Pancreas (tissue), 10 donors: ENCODE measurements around the gene BCL3. TPM values are rescaled to one million over a fixed set of nuclear protein-coding genes. Genes with fewer than 3 reads are reported as not detected.
A peak's percentile ranks its signal among the peaks of the same experiment; 100 is the strongest.
"Not testable (repeated sequence)": the region's sequence is repeated elsewhere in the genome, so short reads cannot be mapped to it uniquely, and the experiment has no call there.

Experiments
- ATAC-seq, 4 donors: fragments of 200-7000 bp; cut with Tn5 transposase; one replicate each; pipeline versions ENCODE4 v1.8.0 to v1.9.1; 2020; ENCODE audit warnings: mild to moderate bottlenecking in 4 of 4, moderate library complexity in 4 of 4
- DNase-seq, 6 donors: peaks; one replicate each; pipeline ENCODE4 v3.0.0-alpha.2; 2020
- FAIRE-seq: peaks from 2 replicates; lab custom pipeline; 2012; peaks lifted over from hg19 to GRCh38; lab: Jason Lieb, UNC
- H3K27ac ChIP-seq, 4 donors: fragments of 200-600 bp; sonication (generic); 1 replicate in 3 of 4; 2 replicates in 1 of 4; pipeline versions ENCODE4 v1.5.0 to v1.8.0; 2020
- H3K27me3 ChIP-seq, 4 donors: fragments of 200-600 bp; one replicate each; pipeline ENCODE4 v1.8.0; 2021
- H3K36me3 ChIP-seq, 3 donors: fragments of 200-600 bp; sonication (generic) in 1 of 3; one replicate each; pipeline versions ENCODE4 v1.5.0 to v1.8.0; 2020 to 2021
- H3K4me1 ChIP-seq, 3 donors: fragments of 200-600 bp; one replicate each; pipeline ENCODE4 v1.8.0; 2021
- H3K4me3 ChIP-seq, 4 donors: fragments of 200-600 bp; sonication (generic) in 2 of 4; one replicate each; pipeline versions ENCODE4 v1.5.0 to v1.8.0; 2020 to 2021
- H3K9me3 ChIP-seq, 4 donors: fragments of 200-600 bp; one replicate each; pipeline ENCODE4 v1.8.0; 2021
- WGBS, 2 donors: extraction: QIAGEN DNeasy Blood & Tissue Kit; methylation state at CpG; one replicate each; pipeline ENCODE4 v1.1.7; 2013; 5-methylcytosine and 5-hydroxymethylcytosine counted together
- intact Hi-C, 3 donors: fragments of 100-400 bp; cut with DNase I; formaldehyde crosslinking; loops; one replicate each; pipeline versions ENCODE4 v1.11.1 to v1.14.2; 2022
- polyA plus RNA-seq, 2 donors: library from polyadenylated mRNA; stranded (reverse); fragments of 200-250 nt; gene quantifications; one replicate each; pipeline ENCODE4 v1.2.3, GENCODE V29; 2013
- total RNA-seq, 6 donors: library from RNA; stranded (reverse); fragmentation: NEBNext Ultra II Directional in 4 of 6; extraction: Animal tissue kit (Norgen Biotek cat#: 25700) in 4 of 6; gene quantifications; one replicate each; pipeline versions ENCODE4 v1.2.1 to v1.2.4, GENCODE V29; 2021 to 2023
- TF ChIP-seq, protein P1 (sequence below), 4 donors: fragments of 200-600 bp; sonication (generic) in 3 of 4; IDR thresholded peaks; one replicate each; pipeline versions ENCODE4 v1.5.0 to v1.8.0; 2021; ENCODE audit warnings: antibody characterized with exemption in 4 of 4
- donor health status: healthy with polysubstance abuse.
- donor health status: DM: no; HTN: no; CAD: no; lungs with moderate emphysema.
- donor health status: DM: no; HTN: no; CAD: no.
- donor health status: control.
- donor health status: control.
- donor health status: Bipolar disorder and iron deficiency.
- donor health status: DM: yes; HTN: yes; CAD: no.
- donor health status: DM: no; HTN: no; CAD: no.
- donor health status: DM: no; HTN: no; CAD: no.
- donor health status: DM: yes; HTN: yes; CAD: no.

Gene BCL3
- total and polyA plus RNA-seq, 8 donors = 13.9 to 113 (median 36.5) TPM

DNA sequence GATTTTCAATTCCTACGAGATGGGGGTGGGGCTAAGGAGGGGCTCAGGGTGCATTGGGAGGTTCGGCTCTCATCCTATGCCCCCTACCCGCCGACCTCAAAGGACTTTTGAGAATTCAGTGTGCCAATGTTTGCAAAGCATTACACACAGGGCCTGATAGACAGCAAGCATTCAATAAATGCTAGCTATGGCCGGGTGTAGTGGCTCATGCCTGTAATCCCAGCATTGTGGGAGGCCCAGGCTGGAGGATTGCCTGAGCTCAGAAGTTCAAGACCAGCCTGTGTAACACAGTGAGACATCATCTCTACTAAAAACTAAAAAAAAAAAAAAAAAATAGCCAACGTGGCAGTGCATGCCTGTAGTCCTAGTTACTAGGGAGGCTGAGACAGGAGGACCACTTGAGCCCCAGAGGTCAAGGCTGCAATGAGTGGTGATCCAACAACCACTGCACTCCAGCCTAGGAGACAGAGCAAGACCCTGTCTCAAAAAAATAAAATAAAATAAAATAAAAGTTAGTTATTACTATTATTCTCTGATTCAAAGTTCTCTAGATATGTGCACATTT is 27.2 kb downstream of the BCL3 start:
- 70 to 83% methylated on average over 6 of the region's 6 CpGs for WGBS, 2 donors
- intact Hi-C loops = loop anchor here in 1 of 3 donors (10.0 kb wide), 1 partner anchor 91 kb away; no protein-coding TSS in a partner anchor
- Histone ChIP-seq H3K27me3 (no peaks in the 10 kb centered on the region), H3K4me1 (no peaks in the 10 kb centered on the region), H3K27ac (no peak overlapping the region), H3K4me3 (no peak overlapping the region), H3K9me3 (no peaks in the 10 kb centered on the region), H3K36me3 (no peaks in the 10 kb centered on the region)
- DNase-seq (no peak), ATAC-seq (no peak), FAIRE-seq (no peak)
- TF ChIP-seq, protein P1, sequence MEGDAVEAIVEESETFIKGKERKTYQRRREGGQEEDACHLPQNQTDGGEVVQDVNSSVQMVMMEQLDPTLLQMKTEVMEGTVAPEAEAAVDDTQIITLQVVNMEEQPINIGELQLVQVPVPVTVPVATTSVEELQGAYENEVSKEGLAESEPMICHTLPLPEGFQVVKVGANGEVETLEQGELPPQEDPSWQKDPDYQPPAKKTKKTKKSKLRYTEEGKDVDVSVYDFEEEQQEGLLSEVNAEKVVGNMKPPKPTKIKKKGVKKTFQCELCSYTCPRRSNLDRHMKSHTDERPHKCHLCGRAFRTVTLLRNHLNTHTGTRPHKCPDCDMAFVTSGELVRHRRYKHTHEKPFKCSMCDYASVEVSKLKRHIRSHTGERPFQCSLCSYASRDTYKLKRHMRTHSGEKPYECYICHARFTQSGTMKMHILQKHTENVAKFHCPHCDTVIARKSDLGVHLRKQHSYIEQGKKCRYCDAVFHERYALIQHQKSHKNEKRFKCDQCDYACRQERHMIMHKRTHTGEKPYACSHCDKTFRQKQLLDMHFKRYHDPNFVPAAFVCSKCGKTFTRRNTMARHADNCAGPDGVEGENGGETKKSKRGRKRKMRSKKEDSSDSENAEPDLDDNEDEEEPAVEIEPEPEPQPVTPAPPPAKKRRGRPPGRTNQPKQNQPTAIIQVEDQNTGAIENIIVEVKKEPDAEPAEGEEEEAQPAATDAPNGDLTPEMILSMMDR (IDR thresholded peaks at IDR 0.05) = no peak

DNA sequence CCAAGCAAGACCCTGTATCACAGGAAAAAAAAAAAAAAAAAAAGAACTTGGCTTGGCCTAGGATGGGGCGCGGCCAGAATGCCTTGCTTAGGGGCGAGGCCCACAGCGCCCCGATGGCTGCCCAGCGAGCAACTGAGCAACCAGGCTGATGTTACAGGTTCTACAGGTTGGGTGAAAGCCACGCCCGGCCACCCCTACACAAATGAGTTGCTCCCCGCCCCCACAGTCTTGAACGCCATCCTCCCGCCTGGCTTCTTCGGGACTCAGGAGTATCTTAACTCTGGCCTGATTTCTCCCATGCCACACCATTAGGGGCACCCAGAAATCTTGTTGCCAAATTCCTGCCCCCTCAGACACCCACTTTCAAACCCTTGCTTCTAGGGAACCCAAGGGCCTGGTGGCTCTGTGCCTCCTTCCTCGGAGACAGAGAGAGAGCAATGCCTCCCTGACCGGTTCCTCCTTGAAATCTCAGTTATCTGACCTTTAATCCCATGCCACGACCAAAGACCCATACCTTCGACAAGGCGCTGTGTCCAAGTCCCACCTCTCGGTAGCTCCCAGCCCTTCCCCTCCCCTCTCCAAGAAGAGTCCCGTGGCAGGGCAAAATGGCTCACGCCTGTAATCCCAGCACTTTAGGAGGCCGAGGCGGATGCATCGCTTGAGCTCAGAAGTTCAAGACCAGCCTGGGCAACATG is 28.0 kb downstream of the BCL3 start:
- DNase-seq (no peak), ATAC-seq (peak in 2 of 4 donors; percentile 12 to 15), FAIRE-seq (no peak)
- H3K9me3 ChIP-seq = no peaks in the 10 kb centered on the region
- no peak overlapping the region for H3K27ac ChIP-seq
- H3K36me3 ChIP-seq = no peaks in the 10 kb centered on the region
- no peak overlapping the region for H3K4me3 ChIP-seq
- 84 to 89% methylated on average over 23 of the region's 23 CpGs for WGBS, 2 donors
- TF ChIP-seq, protein P1 (IDR thresholded peaks at IDR 0.05) = no peak
- intact Hi-C loops = loop anchor here in 1 of 3 donors (10.0 kb wide), 1 partner anchor 92 kb away; no protein-coding TSS in a partner anchor
- H3K4me1 ChIP-seq = no peaks in the 10 kb centered on the region
- no peaks in the 10 kb centered on the region for H3K27me3 ChIP-seq

GRCh38 chr19:44777715-44778347 is 29.3 kb downstream of the BCL3 start, which contains the start of gene CBLC:
CBLC (plus strand) TSS chr19:44777890; CDS start chr19:44777932, 42 bp downstream.
- no peaks in the 10 kb centered on the region for H3K36me3 ChIP-seq
- no peaks in the 10 kb centered on the region for H3K27me3 ChIP-seq
- intact Hi-C loops = loop anchor here in 1 of 3 donors (10.0 kb wide), 1 partner anchor 93 kb away; no protein-coding TSS in a partner anchor
- H3K27ac ChIP-seq = peak within 1 kb of the TSS; percentile 51 to 76 (median 70)
- DNase-seq (peak; percentile 88 to 96 (median 92)), FAIRE-seq (no peak), ATAC-seq (peak; percentile 96 to 98 (median 98))
- TF ChIP-seq, protein P1 (IDR thresholded peaks at IDR 0.05) = no peak
- 2 to 3% methylated on average over 38 to 47 of the region's 47 CpGs for WGBS, 2 donors
- no peaks in the 10 kb centered on the region for H3K4me1 ChIP-seq
- H3K4me3 ChIP-seq = peak within 1 kb of the TSS; percentile 48 to 73 (median 69)
- no peaks in the 10 kb centered on the region for H3K9me3 ChIP-seq

DNA sequence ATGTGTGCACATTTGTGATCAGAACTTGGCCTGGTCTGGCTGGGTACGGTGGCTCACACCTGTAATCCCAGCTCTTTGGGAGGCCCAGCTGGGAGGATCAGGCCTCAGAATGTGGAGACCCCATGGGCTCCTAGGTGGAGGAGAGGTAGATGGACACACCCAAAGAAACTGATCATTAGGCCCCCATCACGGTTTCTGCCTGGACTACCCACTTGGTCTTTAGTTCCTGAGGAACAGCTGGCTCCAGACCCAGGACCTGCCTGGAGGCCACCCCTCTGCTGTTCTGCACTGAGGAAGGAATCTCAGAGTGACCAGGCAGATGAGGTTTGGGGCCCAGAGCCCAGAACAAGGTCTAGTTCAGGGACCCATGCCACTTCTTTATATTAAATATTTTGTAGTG is 30.6 kb downstream of the BCL3 start:
- Histone ChIP-seq H3K27ac (no peak overlapping the region), H3K4me3 (no peak overlapping the region), H3K9me3 (no peaks in the 10 kb centered on the region), H3K4me1 (peaks cover 0 to 2% (median 0%) of the 10 kb centered on the region in 3 donors), H3K36me3 (no peaks in the 10 kb centered on the region), H3K27me3 (no peaks in the 10 kb centered on the region)
- WGBS, 2 donors = 88 to 90% methylated on average over 2 of the region's 2 CpGs
- TF ChIP-seq, protein P1 (IDR thresholded peaks at IDR 0.05) = no peak
- FAIRE-seq = no peak
- intact Hi-C loops = loop anchor here in 1 of 3 donors (10.0 kb wide), 1 partner anchor 94 kb away; no protein-coding TSS in a partner anchor
- DNase-seq = no peak
- no peak for ATAC-seq

- FAIRE-seq, H3K9me3 ChIP-seq, intact Hi-C loops, ATAC-seq, H3K27ac ChIP-seq, H3K4me1 ChIP-seq, H3K4me3 ChIP-seq, H3K27me3 ChIP-seq, H3K36me3 ChIP-seq, DNase-seq: not testable (repeated sequence)
- 93% methylated on average over 2 of the region's 2 CpGs for WGBS, 2 donors
These were observed 33.2 kb downstream of the BCL3 start for GRCh38 chr19:44781694-44782093.
